Measurements from ENCODE around the gene POLE3.
A peak's percentile ranks its signal among the peaks of the same experiment; 100 is the strongest.
"Not testable (repeated sequence)": the region's sequence is repeated elsewhere in the genome, so short reads cannot be mapped to it uniquely, and the experiment has no call there.

Gene POLE3

GRCh38 chr9:113403646-113404045, 6.8 kb downstream of the POLE3 start:
- no peak for DNase-seq (ENCODE audit: low spot score)

- peak; percentile 97 for DNase-seq (ENCODE audit: low spot score)
Observed at GRCh38 chr9:113401027-113401792, 9.3 kb downstream of the POLE3 start, which contains the start of gene ALAD. ALAD (minus strand) TSS chr9:113401284; CDS start chr9:113393559, 7,725 bp downstream.

- DNase-seq (ENCODE audit: low spot score) = no peak
Observed at GRCh38 chr9:113399646-113400200, 10.8 kb downstream of the POLE3 start.

- no peak for DNase-seq (ENCODE audit: low spot score)
Observed at GRCh38 chr9:113398796-113399195, 11.7 kb downstream of the POLE3 start.

GRCh38 chr9:113397203-113397631, 13.3 kb downstream of the POLE3 start:
- DNase-seq (ENCODE audit: low spot score) = no peak

GRCh38 chr9:113395000-113395861, 15.2 kb downstream of the POLE3 start:
- DNase-seq (ENCODE audit: low spot score) = no peak

- DNase-seq (ENCODE audit: low spot score) = no peak
Observed at GRCh38 chr9:113393281-113393680, 17.2 kb downstream of the POLE3 start.

- no peak for DNase-seq (ENCODE audit: low spot score)
Observed at GRCh38 chr9:113391917-113392316, 18.6 kb downstream of the POLE3 start.

- no peak for DNase-seq (ENCODE audit: low spot score)
Observed at GRCh38 chr9:113390192-113390960, 20.1 kb downstream of the POLE3 start.

GRCh38 chr9:113389451-113389850, 21.0 kb downstream of the POLE3 start:
- DNase-seq (ENCODE audit: low spot score) = no peak

GRCh38 chr9:113388833-113389232, 21.6 kb downstream of the POLE3 start:
- no peak for DNase-seq (ENCODE audit: low spot score)

- DNase-seq (ENCODE audit: low spot score) = no peak
Observed at GRCh38 chr9:113387560-113388230, 22.8 kb downstream of the POLE3 start.

- DNase-seq (ENCODE audit: low spot score) = no peak
Observed at GRCh38 chr9:113386571-113387393, 23.7 kb downstream of the POLE3 start.

GRCh38 chr9:113381909-113382411, 28.5 kb downstream of the POLE3 start:
- no peak for DNase-seq (ENCODE audit: low spot score)

GRCh38 chr9:113381441-113381840, 29.0 kb downstream of the POLE3 start:
- DNase-seq (ENCODE audit: low spot score) = not testable (repeated sequence)

GRCh38 chr9:113380869-113381378, 29.6 kb downstream of the POLE3 start:
- no peak for DNase-seq (ENCODE audit: low spot score)

- not testable (repeated sequence) for DNase-seq (ENCODE audit: low spot score)
Observed at GRCh38 chr9:113379829-113380210, 30.7 kb downstream of the POLE3 start.

GRCh38 chr9:113379094-113379828, 31.2 kb downstream of the POLE3 start:
- not testable (repeated sequence) for DNase-seq (ENCODE audit: low spot score)

Measured in hepatic stellate cell (primary cell).